Upper lobe of right lung (tissue), 1 donor: ENCODE measurements around the gene ZNF557. TPM values are rescaled to one million over a fixed set of nuclear protein-coding genes. Genes with fewer than 3 reads are reported as not detected.

Experiments used
- ATAC-seq: fragments of 200-7000 bp; cut with Tn5 transposase; one replicate; pipeline ENCODE4 v1.9.1; 2020; ENCODE audit warnings: mild to moderate bottlenecking, moderate library complexity
- DNase-seq: peaks from one replicate; pipeline ENCODE4 v3.0.0-alpha.2; 2020
- H3K27ac ChIP-seq: fragments of 200-600 bp; one replicate; pipeline ENCODE4 v1.8.0; 2022
- H3K27me3 ChIP-seq: fragments of 200-600 bp; one replicate; pipeline ENCODE4 v1.8.0; 2022; ENCODE audit warnings: mild to moderate bottlenecking
- H3K36me3 ChIP-seq: fragments of 200-600 bp; one replicate; pipeline ENCODE4 v1.8.0; 2022
- H3K4me1 ChIP-seq: fragments of 200-600 bp; one replicate; pipeline ENCODE4 v1.8.0; 2022
- H3K4me3 ChIP-seq: fragments of 200-600 bp; one replicate; pipeline ENCODE4 v1.8.0; 2022; ENCODE audit warnings: mild to moderate bottlenecking
- H3K9me3 ChIP-seq: fragments of 200-600 bp; one replicate; pipeline ENCODE4 v1.8.0; 2022
- CTCF ChIP-seq: fragments of 200-600 bp; IDR thresholded peaks from one replicate; pipeline ENCODE4 v1.8.0; 2022; ENCODE audit warnings: antibody characterized with exemption
- intact Hi-C: fragments of 100-400 bp; cut with DNase I; formaldehyde crosslinking; loops from one replicate; pipeline ENCODE4 v1.11.0; 2022
- total RNA-seq: library from RNA; stranded (reverse); fragmentation: NEBNext Ultra II Directional; extraction: Animal tissue kit (Norgen Biotek cat#: 25700); gene quantifications from one replicate; pipeline ENCODE4 v1.2.1, GENCODE V29; 2021
- donor health status: DM: no; HTN: yes; CAD: no; lungs with severe emphysema.

ZNF557 gene
- total RNA-seq, 1 donor from 2014 or later: 11.1 TPM

- no peak overlapping the region for H3K27ac ChIP-seq
Measured at GRCh38 chr19:7124782-7125181, 55.3 kb downstream of the ZNF557 start.

GRCh38 chr19:7125221-7125620, 55.7 kb downstream of the ZNF557 start:
- Histone ChIP-seq H3K36me3 (peaks cover 78% of the 10 kb centered on the region), H3K4me3 (no peak overlapping the region), H3K9me3 (peaks cover 8% of the 10 kb centered on the region), H3K27me3 (no peaks in the 10 kb centered on the region), H3K4me1 (no peaks in the 10 kb centered on the region), H3K27ac (no peak overlapping the region)
- ATAC-seq: no peak
- TF ChIP-seq CTCF: no peak
- intact Hi-C loops: no loop called here
- DNase-seq: no peak

More at GRCh38 chr19:7124782-7125181, 55.3 kb downstream of the ZNF557 start:
- DNase-seq (no peak), ATAC-seq (no peak)
- Histone ChIP-seq H3K36me3 (peaks cover 78% of the 10 kb centered on the region), H3K9me3 (peaks cover 8% of the 10 kb centered on the region), H3K4me3 (no peak overlapping the region), H3K27me3 (no peaks in the 10 kb centered on the region), H3K4me1 (no peaks in the 10 kb centered on the region)
- intact Hi-C loops: no loop called here
- no peak for TF ChIP-seq CTCF

- Histone ChIP-seq H3K27me3 (no peaks in the 10 kb centered on the region), H3K27ac (no peak overlapping the region), H3K9me3 (peaks cover 8% of the 10 kb centered on the region), H3K4me1 (no peaks in the 10 kb centered on the region), H3K4me3 (no peak overlapping the region), H3K36me3 (peaks cover 74% of the 10 kb centered on the region)
- no peak for ATAC-seq
- TF ChIP-seq CTCF: no peak
- intact Hi-C loops: no loop called here
- DNase-seq: no peak
Measured at GRCh38 chr19:7126132-7126531, 56.6 kb downstream of the ZNF557 start.

GRCh38 chr19:7130043-7130442, 60.5 kb downstream of the ZNF557 start:
- no peaks in the 10 kb centered on the region for H3K4me1 ChIP-seq
- no peak overlapping the region for H3K4me3 ChIP-seq
- DNase-seq (no peak), ATAC-seq (no peak)
- H3K9me3 ChIP-seq: peaks cover 8% of the 10 kb centered on the region
- no peaks in the 10 kb centered on the region for H3K27me3 ChIP-seq
- intact Hi-C loops: no loop called here
- no peak overlapping the region for H3K27ac ChIP-seq
- TF ChIP-seq CTCF: no peak
- peaks cover 64% of the 10 kb centered on the region for H3K36me3 ChIP-seq

- H3K36me3 ChIP-seq: peaks cover 45% of the 10 kb centered on the region
- DNase-seq (no peak), ATAC-seq (no peak)
- H3K9me3 ChIP-seq: no peaks in the 10 kb centered on the region
- H3K4me3 ChIP-seq: no peak overlapping the region
- no peaks in the 10 kb centered on the region for H3K27me3 ChIP-seq
- intact Hi-C loops: no loop called here
- H3K27ac ChIP-seq: no peak overlapping the region
- no peaks in the 10 kb centered on the region for H3K4me1 ChIP-seq
- TF ChIP-seq CTCF: no peak
Measured at GRCh38 chr19:7132054-7132453, 62.6 kb downstream of the ZNF557 start.

- DNase-seq (no peak), ATAC-seq (no peak)
- Histone ChIP-seq H3K9me3 (no peaks in the 10 kb centered on the region), H3K4me3 (no peak overlapping the region), H3K4me1 (no peaks in the 10 kb centered on the region), H3K27ac (no peak overlapping the region), H3K36me3 (peaks cover 31% of the 10 kb centered on the region), H3K27me3 (no peaks in the 10 kb centered on the region)
- no peak for TF ChIP-seq CTCF
- intact Hi-C loops: no loop called here
Measured at GRCh38 chr19:7137120-7137519, 67.6 kb downstream of the ZNF557 start.
